ENCODE results near the gene METTL8.

- TF ChIP-seq, protein P1, sequence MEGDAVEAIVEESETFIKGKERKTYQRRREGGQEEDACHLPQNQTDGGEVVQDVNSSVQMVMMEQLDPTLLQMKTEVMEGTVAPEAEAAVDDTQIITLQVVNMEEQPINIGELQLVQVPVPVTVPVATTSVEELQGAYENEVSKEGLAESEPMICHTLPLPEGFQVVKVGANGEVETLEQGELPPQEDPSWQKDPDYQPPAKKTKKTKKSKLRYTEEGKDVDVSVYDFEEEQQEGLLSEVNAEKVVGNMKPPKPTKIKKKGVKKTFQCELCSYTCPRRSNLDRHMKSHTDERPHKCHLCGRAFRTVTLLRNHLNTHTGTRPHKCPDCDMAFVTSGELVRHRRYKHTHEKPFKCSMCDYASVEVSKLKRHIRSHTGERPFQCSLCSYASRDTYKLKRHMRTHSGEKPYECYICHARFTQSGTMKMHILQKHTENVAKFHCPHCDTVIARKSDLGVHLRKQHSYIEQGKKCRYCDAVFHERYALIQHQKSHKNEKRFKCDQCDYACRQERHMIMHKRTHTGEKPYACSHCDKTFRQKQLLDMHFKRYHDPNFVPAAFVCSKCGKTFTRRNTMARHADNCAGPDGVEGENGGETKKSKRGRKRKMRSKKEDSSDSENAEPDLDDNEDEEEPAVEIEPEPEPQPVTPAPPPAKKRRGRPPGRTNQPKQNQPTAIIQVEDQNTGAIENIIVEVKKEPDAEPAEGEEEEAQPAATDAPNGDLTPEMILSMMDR (conservative IDR thresholded peaks at IDR 0.05; ENCODE audit: low read length): no peak
- TF ChIP-seq EZH2phosphoT487 (IDR thresholded peaks at IDR 0.05; ENCODE audit: borderline replicate concordance): no peak
These were observed 86.2 kb downstream of the METTL8 start for GRCh38 chr2:171347591-171348032.
